Measurements from ENCODE around the gene NAB1. TPM values are rescaled to one million over a fixed set of nuclear protein-coding genes. Genes with fewer than 3 reads are reported as not detected.

NAB1 gene
- total RNA-seq: 29.4 and 43.2 TPM in 2 replicates

GRCh38 chr2:190649035-190649797 is at the start of gene NAB1:
NAB1 (plus strand) TSS chr2:190649083; CDS start chr2:190659177, 10,094 bp downstream.

Other genes with a start within 250 kb of the NAB1 start
- gene MFSD6, start 240.7 kb upstream of the NAB1 start, total RNA-seq: 3.1 and 15.4 TPM in 2 replicates
- gene NEMP2, start 114.4 kb upstream of the NAB1 start, total RNA-seq: 5.4 and 6.7 TPM in 2 replicates
- 149 and 287 TPM in 2 replicates for gene GLS, start 231.7 kb downstream of the NAB1 start, total RNA-seq

Data from placental epithelial cell (primary cell).